Stimulated activated CD4-positive, alpha-beta T cell treated with anti-CD3 and anti-CD28 coated beads, Interleukin-4, amount 100 ng/mL, for 24 hours (primary cell): ENCODE measurements around the gene C22orf42.
"Not testable (repeated sequence)": the region's sequence is repeated elsewhere in the genome, so short reads cannot be mapped to it uniquely, and the experiment has no call there.

ENCODE experiments used
- DNase-seq: peaks from one replicate; pipeline ENCODE4 v3.0.0-alpha.2; 2020

Gene C22orf42, protein sequence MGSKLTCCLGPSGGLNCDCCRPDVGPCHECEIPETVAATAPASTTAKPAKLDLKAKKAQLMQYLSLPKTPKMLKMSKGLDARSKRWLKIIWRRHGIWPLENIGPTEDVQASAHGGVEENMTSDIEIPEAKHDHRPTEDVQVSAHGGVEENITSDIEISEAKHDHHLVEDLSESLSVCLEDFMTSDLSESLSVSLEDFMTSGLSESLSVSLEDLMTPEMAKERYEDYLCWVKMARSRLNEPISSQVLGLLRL

DNA sequence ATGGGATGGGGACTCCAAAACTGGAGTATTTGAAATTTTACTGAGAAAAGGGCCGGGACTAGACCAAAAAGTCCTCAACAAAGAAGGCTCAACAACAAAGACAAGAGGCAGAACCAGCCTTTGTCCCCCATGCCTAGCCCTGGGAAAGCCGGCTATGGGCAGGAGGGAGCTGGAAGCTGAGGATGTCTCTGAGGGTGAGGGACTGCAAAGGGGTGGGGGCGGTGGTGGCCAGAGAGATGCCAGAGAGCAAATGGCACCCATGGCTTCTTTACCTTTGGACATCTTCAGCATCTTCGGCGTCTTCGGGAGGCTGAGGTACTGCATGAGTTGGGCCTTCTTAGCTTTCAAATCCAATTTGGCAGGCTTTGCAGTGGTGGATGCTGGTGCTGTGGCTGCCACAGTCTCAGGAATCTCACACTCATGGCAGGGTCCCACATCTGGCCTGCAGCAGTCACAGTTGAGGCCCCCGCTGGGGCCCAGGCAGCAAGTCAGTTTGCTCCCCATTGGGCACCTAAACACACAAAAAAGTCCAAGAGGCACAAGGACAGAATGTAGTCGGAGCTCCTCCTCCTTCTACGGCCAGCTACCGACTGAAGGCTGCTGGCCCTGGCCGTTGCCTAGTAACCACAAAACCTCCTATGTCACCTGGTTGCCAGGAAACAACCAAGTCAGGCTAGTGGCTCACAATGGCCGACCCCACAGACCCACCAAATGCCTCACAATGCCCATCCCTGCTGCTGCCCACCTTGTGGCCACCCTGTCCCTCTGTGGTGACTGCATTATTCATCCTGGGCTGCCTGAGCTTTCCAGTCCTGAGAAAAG lies at the start of gene C22orf42:
TSS of gene C22orf42 (minus strand) at position 592 of the 822 bp plus-strand sequence. CDS start at position 504, 88 bp downstream.
- DNase-seq, result no peak

- no peak for DNase-seq
Measured at GRCh38 chr22:32208681-32209080, 49.6 kb upstream of the C22orf42 start.

- no peak for DNase-seq
Measured at GRCh38 chr22:32207971-32208480, 48.9 kb upstream of the C22orf42 start.

- DNase-seq, result peak; percentile 28
Measured at GRCh38 chr22:32206774-32207758, 48.0 kb upstream of the C22orf42 start.

- no peak for DNase-seq
Measured at GRCh38 chr22:32205974-32206773, 47.1 kb upstream of the C22orf42 start.

DNA sequence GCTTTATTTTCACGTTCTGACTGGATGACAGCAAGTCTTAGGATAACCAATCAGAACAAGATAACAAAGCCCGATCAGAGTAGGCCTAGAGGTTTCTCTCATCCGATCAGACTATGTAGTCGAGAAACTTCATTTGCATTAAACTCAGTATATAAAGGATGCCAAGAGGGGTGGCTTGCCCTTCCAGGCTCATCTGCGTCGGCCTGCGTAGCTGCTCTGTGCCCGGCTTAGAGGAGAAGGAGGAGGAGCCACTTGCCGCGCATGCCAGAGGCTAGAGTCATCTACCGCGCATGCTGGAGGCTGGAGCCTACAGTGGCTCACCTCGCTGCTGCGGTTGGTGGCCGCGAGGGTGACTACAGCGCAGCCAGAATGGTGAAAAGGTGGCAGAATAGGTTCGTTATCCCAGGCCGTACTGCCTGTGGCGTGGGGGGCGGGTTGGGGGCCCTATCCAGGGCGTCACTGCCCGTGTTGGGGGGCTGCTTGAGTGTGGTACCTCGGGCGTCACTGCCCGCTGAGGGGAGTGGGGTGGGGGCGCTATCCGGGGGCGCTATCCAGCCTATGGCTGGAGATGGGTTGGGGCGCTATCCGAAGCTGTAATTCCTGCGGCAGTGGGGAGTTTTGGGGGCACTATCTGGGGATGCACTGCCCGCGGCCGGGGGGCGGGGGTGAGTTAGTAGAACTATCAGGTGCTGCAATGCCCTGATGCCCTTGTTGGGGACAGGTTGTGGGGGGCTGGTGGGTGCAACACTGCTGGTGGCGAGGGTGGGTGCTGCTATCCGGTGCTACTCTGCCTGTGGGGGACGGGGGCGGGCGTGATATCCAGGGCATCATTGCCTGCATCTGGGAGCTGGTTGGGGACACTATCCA lies 46.0 kb upstream of the C22orf42 start, which contains the start of gene RFPL2:
TSS of gene RFPL2 (minus strand) at position 218 of the 867 bp plus-strand sequence. CDS start 2,622 bp downstream, outside the sequence.
- no peak for DNase-seq

- DNase-seq, result no peak
Measured at GRCh38 chr22:32204040-32204855, 45.1 kb upstream of the C22orf42 start.

- DNase-seq, result no peak
Measured at GRCh38 chr22:32203181-32204039, 44.3 kb upstream of the C22orf42 start.

GRCh38 chr22:32202539-32203180 lies 43.6 kb upstream of the C22orf42 start:
- peak; percentile 31 for DNase-seq

DNA sequence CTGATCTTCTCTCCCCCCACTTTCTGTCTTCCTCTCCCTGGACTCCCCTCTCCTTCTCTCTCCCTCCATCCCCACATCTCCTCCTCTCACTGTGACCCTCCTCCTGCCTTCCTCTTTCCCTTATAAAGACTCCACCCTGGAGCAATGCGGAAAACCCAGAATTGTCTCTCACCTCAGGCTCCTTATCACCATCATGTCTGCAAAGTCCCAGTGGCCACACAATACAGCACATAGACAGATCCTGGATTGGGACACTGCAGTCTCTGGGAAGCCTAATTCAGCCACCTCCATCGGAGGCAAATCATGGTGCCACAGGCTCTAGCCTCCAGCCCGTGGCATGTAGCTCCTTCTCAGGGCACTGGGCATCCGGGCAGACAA lies 43.0 kb upstream of the C22orf42 start:
- no peak for DNase-seq

GRCh38 chr22:32200752-32201151 lies 41.6 kb upstream of the C22orf42 start:
- no peak for DNase-seq

GRCh38 chr22:32199961-32200360 lies 40.9 kb upstream of the C22orf42 start:
- no peak for DNase-seq

GRCh38 chr22:32199341-32199740 lies 40.2 kb upstream of the C22orf42 start:
- DNase-seq, result no peak

DNA sequence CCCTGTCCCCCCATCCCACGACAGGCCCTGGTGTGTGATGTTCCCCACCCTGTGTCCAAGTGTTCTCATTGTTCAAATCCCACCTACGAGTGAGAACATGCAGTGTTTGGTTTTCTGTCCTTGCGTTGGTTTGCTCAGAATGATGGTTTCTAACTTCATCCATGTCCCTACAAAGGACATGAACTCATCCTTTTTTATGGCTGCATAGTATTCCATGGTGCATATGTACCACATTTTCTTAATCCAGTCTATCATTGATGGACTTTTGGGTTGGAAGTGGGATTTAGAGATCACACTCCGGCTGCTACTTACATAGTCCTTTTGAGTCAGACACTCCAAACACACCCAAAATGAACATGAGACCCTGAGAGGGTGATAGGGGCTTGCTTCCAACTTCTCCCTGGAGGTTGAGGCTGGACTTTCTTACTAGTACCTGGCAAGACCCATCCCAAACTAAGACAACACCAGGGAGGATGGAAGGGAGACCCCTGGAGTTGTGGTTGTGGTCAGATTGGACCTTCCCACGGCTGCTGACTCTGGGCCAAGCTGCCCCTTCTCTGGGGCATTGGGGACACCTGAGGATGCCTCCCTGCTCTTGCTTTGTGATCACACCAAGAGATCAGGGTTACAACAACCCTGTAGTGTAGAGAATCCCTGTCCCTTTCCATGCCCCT lies 38.6 kb upstream of the C22orf42 start:
- not testable (repeated sequence) for DNase-seq

GRCh38 chr22:32195900-32196299 lies 36.8 kb upstream of the C22orf42 start:
- DNase-seq, result not testable (repeated sequence)

DNA sequence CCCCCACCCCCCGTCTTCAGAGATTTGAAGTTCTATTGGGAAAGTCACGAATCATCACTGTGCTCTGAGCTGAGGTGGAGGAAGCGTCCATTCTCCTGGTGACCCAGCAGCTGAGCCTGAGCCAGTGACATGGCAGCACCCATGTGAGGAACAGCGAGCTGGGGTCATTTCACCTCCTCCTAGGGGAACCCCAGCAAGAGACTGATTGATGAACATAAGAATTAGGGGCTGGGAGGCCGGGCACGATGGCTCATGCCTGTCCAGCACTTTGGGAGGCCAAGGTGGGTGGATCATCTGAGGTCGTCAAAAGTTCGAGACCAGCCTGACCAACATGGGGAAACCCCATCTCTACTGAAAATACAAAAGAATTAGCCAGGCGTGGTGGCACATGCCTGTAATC lies 34.2 kb upstream of the C22orf42 start:
- DNase-seq, result not testable (repeated sequence)

DNA sequence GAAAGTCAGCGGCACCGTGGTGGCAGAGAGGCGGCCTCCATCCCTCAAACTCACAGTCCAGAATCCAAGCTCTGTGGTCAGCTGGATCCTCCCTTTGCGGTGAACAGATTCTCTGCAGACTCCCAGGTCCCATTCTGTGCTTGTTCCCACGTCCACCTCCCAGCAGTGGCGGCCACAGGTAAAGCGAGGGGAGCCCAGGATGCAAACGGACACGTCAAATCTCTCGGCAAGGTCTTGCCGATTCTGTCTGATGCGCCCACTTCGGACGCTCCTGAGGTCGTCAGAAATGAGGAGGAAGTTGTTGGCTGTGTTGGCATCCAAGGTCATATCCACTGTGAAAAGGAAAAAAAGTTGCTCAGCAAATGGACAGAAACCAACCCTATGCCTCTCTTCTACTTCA lies 31.9 kb upstream of the C22orf42 start:
- DNase-seq, result not testable (repeated sequence)

DNA sequence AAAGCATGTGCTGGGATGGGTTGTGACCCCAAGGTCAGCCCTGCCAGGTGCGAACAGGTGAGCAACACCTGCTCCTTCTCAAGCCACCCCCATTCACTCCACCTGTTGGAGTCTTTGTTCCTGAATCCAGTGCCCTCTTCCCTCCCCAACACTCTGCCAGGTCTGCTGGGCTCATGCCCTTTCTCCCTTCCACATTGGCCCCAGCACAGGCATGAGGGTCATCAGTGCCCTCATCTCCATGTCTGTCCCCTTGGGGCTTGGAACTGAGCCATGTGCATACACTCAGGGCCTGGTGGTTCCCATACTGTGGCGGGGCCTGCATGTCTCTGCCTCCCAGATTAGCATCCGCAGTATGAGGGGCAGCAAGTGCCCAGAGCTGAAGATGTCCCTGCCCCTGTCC lies 26.7 kb upstream of the C22orf42 start:
- DNase-seq, result no peak
